Measurements from ENCODE around the gene TEN1.
"Not testable (repeated sequence)": the region's sequence is repeated elsewhere in the genome, so short reads cannot be mapped to it uniquely, and the experiment has no call there.

The TEN1 gene

DNA sequence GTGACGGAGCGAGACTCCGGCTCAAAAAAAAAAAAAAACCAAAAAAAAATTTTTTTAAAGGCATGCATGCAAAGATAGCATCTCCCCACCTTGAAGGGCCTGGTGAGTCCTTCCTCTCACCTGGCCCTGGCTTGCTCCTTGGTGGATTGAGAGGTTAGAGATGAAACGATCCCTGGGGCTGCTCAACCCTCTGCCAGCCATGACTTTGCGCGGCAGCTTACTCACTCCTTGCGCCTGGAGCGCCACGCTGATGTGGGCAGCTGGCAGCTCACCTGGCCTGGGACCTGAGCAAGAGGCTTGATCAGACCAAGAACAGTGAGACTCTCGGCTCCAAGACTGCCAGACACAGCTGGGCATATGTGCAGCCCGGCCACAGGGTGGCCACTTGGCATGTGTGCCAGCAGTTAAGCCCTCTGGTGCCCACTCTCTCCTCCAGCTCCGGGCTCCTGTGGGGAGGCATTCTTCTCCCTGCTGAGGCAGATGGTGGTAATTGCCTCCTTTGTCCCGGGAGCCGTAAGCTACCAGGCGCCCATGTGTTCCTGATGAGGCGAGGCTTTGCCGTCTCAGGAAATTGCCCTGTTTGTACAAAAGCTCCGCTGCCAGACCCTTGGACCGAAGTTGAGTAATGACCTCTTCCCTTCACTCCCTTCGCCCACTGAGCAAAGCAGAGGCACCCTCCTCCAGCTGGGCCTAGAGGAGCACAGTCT lies 53.2 kb downstream of the TEN1 start:
- no peak for FAIRE-seq

- FAIRE-seq = no peak
Observed at GRCh38 chr17:76032780-76033108, 53.7 kb downstream of the TEN1 start.

DNA sequence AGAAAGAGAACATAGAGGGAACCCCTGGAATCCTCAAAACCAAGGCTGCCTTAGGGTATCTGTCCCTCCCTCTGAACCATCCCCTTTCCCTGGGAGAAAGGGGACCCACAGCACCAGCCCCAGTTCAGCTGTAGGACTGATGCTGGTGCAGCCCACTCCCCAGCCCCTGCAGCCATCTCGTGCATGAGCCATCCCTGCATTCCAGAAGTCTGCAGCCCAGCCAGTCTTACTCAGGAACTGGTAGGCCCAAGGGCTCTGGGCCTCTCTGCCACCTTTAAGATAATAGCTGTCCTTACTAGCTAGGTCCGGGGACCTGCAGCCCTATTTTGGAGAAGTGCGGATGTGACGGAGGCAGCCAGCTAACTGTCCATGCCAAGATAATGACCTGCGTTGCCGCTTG lies 54.1 kb downstream of the TEN1 start:
- FAIRE-seq = no peak

GRCh38 chr17:76034428-76035350 lies 55.6 kb downstream of the TEN1 start:
- no peak for FAIRE-seq

DNA sequence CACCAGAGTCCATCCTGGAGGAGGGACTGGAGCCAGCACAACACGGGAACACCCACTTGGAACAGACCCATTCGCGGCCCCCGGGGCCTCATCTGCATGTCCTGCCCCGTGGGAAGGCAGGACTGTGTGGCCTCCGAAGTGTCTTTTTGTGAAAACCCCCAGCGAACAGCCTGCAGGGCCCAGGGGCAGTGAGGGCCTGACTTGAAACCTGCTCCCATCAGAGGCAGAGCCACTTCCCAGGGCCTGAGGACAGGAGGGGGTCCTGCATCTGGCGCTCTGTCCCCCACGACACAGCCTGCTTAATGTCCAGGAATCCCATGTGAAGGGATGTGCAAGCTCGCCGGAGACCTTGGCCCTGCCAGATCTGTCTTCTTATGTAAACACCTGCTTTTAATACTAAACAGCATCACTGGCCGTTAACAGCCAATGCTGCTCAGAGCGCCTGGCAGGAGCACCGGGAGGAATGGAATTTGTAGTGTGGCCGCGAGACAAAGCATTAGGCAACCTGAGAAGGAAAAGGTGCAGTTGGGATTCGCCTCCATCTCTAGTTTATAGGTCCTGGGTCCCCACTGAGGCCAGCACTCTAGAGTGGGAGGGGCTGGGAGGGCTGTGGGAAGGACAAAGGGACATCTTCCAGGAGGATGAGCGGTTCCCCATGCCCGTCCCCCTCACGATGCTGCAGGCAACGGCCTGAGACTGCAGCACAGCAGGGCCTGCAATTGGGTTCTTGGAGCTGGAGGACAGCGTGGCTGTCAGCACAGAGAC lies 57.6 kb downstream of the TEN1 start:
- FAIRE-seq = no peak

DNA sequence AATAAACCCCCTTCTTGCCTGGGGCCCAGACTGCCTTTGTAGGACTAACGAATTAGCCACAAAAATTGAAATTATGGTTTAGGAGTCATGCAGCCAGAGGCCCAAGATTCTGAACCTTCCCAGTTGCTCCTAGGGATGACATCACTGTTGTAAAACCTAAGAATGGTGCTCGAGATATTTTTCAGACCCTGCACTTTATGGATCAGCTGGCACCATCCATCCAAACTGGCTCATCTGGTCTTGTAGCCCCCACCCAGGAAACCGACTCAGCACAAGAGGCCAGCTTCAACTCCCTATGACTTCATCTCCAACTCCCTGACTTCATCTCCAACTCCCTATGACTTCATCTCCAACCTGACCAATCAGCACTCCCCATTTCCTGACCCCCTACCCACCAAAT lies 59.0 kb downstream of the TEN1 start:
- no peak for FAIRE-seq

DNA sequence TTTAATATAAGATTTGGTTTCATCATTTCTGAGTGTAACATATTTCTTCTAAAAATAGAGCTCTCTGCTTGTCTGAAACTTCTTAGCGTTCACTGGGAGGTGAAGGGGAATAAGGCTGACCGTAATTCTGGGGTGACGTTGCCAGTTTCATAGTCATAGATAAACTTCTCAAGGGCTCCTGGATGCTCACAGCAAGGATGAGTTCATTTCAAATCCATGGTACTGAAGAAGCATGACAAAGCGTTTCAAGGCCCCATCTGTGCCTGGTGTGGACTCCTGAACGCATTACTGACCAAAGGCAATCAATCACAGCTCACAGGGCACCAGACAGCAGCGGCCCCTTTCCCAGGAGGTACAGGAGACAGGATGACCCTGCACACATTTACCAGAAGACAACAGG lies 60.1 kb downstream of the TEN1 start:
- FAIRE-seq = no peak

DNA sequence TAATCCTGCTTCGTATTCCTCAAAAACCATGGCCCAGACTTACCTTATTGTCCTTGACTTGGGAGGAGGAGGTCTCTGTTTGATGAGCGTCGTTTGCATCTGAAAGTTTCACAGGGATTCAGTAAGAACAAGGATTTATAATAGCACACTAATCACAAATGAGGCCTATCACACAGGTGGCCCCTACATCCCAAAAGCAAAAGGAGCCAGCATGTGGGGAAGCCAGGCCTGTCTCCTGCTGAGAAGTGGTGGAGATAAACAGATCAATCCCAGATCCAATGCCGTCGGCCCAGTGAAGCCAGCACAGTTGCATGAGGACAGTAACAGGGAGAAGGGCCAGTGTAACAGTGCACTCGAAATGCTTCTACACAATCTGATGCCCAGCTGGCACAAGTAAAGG lies 61.3 kb downstream of the TEN1 start:
- no peak for FAIRE-seq

GRCh38 chr17:76042868-76043267 lies 63.8 kb downstream of the TEN1 start:
- FAIRE-seq = not testable (repeated sequence)

GRCh38 chr17:76044475-76045007 lies 65.5 kb downstream of the TEN1 start:
- FAIRE-seq = not testable (repeated sequence)

GRCh38 chr17:76046064-76046463 lies 67.0 kb downstream of the TEN1 start:
- FAIRE-seq = no peak

DNA sequence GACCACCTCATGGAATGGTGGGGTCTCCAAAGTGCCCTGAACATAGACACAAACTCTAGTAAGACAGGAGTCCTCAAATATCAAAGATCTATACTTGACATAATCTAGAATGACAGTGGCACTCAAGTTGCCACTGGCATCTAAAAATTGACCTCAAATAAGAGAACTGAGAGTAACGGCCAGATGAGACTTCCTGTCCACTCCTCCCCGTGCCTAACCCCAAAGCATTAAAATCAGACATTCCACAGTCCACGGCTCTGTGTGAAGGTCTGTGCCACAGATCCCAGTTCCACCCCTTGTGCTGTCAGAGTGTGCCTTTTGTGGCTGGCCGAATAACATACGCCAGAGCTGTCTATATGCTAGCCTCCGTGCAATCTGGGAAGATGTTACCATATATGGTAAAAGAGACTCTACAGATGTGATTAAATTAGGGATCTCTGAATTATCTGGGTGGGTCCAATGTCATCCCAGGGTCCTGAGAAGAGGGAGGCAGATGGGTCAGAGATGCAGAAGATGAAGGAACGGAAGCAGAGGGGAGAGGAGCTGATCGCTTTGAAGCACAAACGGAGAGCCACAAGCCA lies 69.1 kb downstream of the TEN1 start:
- FAIRE-seq = no peak

GRCh38 chr17:76048711-76049110 lies 69.7 kb downstream of the TEN1 start:
- FAIRE-seq = no peak

DNA sequence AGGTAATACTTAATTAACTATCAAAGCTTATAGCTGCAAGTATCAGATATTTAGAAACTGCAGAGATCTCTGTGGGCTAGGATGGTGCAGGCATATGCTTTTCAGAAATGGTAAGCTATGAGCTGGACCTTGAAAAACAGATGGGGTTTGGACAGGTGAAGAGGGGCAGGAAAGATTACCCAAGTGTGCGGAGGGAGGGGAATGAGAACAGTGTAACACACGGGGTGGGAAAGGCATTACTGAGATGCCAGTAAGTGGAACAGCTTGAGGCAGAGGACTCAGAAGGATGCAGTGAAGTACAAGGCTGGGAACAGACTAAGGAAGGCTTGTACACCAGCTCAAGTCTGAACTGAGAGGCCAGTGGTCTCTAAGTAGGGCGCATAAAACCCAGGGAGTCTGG lies 70.2 kb downstream of the TEN1 start:
- FAIRE-seq = no peak

DNA sequence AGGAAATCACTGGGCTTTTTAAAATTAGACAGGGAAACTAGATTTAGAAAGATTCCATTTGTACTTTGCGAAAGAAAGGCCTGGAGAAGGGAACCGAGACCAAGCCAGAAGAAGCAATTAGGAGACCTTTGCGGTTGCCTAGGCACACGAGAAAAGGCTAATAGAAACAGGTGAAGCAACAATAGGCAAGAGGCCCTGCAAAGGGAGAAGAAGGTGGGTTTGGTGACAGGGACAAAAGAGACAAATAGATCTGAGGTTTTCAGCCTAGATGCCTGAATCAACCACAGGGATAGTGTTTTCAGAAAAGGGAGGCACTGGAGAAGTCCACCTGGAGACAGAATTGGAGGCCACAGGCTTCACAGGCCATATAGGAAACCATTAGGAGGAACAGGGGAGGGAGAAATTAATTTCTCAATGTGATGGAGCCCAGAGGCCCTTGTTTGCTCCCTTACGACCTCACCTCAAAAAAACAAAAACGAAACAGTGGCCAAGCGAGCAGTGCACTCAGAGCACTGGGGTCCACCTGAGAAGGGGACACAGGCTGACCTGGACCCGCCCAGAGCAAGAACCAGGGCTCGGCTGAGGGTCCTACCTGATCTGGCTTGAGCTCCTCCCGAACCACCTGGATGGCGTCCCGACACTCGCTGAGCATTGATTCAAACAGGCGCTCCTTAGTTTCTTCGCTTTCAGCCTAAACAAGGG lies 70.9 kb downstream of the TEN1 start:
- no peak for FAIRE-seq

Data from TTC549 (cell line).